Stimulated activated CD4-positive, alpha-beta T cell treated with anti-CD3 and anti-CD28 coated beads, Interleukin-4, amount 100 ng/mL, for 1 hour (primary cell): ENCODE measurements around the gene UBXN10.
A peak's percentile ranks its signal among the peaks of the same experiment; 100 is the strongest.

Experiments used
- DNase-seq: peaks from one replicate; pipeline ENCODE4 v3.0.0-alpha.2; 2020

UBXN10 gene

DNA sequence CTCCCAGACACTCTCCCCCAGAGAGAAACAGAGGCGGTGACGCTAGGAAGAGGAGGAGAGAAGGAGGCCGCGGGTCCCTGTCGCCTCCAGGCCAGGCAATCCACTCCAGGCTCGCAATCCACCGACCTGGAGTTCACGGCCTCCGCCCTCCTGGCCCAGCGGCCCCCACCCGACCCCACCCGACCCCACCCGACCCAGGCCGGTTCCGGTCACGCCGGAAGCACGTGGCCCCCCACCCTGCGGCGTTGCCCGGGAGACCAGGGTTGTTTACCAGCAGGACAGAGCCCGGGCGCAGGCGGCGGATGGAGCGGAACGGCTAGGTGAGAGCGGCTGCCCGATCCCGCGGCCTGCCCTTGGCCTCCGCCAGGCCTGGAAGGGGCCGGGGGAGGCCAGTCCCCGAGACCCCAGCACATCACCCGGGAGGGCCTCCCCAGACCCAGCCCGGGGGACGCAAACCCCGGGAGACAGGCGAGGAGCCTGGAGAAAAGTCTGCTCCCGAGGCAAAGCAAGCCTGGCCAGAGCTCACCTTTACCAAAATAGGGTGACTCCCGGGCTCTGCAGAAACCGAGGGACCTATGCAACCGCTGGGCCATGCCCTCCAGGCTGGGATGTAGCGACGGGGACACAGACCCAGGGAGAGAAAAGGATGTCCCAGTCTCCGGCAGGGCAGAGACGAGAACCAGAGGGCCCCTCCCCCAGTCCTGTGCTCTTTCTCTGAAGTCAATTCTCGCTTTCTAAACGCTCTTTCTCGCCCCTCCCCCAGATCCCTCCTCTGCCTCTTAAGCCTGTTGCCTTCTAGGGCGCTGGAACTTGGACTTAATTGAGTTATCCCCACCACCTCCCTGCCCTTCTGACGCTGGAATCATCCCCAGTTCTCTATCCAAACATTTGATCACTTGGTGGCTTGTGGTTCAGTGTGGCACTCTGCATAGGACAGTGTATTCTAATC, at the start of gene UBXN10, which contains the start of gene PLA2G2C:
TSS of gene UBXN10 (plus strand) at position 263 of the 949 bp plus-strand sequence. CDS start 4,466 bp downstream, outside the sequence.
TSS of gene PLA2G2C (minus strand) at position 685 of the 949 bp plus-strand sequence. CDS start 9,155 bp downstream, outside the sequence.
- peak; percentile 68 for DNase-seq

GRCh38 chr1:20136249-20136648, 49.6 kb upstream of the UBXN10 start:
- no peak for DNase-seq

GRCh38 chr1:20137055-20137454, 48.8 kb upstream of the UBXN10 start:
- DNase-seq, result no peak

DNA sequence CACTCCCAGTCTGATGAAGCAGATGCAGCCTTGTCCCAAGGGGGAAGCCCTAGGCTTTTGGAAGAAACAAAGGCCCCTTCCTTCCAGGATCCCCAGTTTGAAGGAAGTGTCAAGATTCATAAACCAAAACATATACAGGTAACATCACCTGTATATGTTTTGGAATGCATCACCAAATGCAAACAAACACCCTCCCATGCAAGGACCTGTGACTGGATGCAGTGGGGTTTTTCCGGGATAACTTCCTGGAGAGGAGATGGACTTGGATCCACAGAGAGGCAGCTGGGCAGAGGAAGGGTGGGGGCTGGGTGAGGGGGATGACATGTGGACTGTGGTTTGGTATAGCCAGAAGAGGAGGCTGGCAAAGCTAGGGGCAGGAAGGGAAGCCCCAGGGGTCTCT, 48.3 kb upstream of the UBXN10 start:
- DNase-seq, result no peak

DNA sequence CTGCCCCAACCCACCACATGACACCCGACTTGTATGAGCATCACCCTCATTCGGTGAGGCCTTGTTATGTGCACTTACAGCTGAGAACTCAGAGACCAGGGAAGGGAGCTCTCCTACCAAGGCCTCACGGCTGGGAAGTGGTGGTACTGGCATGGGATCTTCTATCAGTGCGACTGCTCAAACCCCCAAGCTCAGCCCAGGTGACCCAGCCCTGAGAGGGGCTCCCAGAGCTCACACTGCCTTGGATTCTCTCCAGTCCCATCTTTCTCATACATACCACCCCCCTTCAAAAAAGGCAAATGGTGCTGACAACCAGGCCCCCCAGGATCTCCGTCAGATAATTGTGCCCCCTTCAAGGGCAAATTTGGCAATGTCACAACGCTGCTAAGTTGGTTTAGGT, 47.5 kb upstream of the UBXN10 start:
- DNase-seq, result no peak

GRCh38 chr1:20138961-20139550, 46.8 kb upstream of the UBXN10 start, which contains the start of gene PLA2G2F:
Gene PLA2G2F (plus strand): TSS chr1:20139323. CDS start chr1:20139428, 105 bp downstream.
- no peak for DNase-seq

DNA sequence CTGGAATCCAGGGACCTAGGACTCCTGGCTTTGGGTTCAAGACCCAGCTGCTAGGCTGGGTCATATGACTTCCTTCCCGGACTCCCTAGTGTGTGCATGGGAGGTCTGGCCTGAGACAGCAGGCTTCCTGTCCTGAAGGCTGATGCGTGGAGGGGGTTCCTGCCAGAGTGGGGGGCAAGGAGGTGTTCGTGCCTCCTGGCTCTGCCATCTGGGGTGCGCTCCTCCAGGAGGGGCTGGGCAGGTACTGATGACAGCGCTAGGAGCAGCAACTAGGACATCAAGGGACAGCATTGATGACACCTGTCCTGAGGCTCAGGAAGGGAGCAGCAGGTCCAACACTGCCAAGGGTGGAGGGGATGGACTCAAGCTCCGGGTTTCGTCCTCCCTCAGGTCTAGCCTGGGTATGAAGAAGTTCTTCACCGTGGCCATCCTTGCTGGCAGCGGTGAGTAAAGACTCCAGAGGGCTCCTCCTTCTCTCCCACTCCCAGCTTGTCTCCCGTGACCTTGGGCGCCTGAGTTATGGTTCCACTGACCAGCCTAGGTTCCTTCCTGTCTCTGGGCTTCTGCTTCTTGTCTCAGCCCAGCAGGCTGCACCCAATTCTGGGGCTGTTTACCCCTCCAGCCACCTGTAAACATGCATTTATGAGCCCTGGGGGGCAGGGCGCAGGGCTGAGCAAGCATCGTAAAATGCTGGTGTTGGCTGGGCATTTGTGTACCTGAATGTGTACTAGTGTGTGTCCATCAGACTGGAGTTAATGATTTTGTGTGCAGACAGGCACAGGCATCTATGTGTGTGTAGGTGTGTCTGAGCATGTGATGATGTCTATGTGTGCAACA, 45.9 kb upstream of the UBXN10 start:
- no peak for DNase-seq

GRCh38 chr1:20141001-20141400, 44.9 kb upstream of the UBXN10 start:
- no peak for DNase-seq

DNA sequence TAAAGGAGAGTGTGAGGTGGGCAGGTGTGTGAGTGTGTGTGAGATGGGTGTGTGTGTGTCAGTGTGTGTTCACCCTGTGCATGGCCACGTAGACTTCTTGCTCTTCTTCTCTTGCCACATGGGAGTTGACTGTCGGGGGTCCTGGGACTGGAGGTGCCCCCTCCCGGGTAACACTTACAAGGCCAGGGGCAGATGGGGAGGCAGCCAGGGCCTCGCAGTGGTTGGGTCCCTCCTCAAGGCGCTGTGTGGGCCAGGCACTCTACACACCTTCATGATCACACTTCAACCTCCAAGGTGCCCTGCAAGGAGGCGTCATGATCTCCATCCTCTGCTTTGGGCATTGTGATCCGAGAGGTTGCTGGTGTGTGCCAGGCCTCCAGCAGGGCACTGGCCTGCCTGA, 44.4 kb upstream of the UBXN10 start:
- DNase-seq, result no peak

DNA sequence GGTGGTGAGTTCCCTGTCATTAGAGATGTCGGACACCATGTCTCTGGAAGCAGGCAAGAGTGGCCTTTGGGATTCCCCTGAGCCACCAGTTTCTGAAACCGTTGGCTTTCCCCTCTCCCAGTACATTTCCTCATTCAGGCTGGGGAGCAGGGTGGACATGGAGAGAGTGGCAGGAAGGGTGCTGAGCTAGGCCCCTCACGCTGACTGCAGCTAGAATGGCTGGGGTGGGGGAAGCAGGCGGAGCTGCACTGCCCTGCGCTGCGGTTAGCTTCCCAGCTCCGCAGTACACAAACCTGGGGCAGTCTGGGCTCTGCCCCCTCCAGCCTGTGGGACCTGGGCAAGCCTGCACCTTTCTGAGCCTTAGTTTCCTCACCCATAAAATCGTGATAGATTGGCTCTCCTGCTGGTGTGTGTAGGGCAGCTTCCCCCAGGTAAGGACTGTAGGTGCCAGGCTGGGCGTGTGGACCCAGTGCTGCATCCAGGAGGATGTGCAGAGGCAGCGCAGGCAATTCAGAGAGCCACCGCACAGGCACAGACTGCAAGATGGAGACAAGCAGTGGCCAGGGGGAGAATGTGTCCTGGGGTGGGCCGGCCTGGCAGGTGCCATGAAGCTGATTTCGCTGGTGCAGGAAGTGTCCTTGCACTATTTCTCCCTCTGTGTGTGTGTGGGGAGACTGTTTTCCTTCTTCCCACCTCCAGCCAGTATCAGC, 43.7 kb upstream of the UBXN10 start:
- no peak for DNase-seq

DNA sequence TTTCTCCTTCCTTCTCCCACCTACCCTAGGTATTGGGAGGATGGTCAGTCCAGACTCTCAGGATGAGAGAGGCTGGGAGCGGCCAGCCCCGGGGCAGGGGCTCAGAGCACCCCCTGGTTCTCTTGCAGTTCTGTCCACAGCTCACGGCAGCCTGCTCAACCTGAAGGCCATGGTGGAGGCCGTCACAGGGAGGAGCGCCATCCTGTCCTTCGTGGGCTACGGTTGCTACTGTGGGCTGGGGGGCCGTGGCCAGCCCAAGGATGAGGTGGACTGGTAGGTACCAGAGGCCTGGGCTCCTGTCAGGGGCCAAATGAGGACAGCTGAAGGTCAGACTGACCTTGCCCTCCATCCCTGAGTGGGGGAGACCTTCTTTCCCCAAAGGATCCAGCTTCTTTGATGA, 42.6 kb upstream of the UBXN10 start:
- no peak for DNase-seq

DNA sequence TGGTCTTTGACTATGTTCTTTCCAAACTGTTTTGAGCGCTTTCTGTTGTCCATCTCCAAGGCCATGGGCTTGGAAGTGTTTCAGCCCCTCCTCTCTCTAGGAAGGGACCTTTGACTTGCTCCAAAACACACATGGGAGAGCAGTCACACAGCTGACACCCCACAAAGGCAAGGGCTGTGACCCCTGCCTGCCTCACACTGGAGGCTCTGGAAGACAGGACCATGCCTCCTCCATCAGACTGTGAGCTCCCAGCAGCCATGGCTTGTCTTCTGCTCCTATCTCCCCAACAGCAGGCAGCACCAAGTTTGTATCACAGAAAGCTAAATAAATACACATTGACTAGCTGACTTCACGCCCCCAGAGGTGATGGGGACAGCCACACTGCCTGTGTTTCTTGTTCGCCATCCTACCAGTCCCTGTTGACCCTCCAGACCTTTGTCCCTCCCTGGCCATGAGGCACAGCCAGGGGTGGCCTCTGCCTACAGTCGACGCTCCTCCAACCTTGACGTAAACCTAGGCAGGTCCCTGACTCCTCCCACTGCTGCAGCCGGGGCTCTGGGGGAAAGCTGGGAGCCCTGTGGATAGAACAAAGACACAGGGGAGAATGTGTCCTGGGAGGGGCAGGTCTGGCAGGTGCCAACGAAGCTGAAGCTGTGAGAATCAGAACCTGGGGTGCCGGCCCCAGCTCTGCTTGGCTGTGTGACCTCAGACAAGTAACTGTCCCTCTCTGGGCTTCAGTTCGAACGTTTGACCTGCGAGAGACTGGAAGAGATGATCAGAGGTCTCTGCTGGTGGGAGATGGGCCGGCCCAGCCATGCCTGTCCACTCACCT, 41.9 kb upstream of the UBXN10 start:
- no peak for DNase-seq

- DNase-seq, result no peak
Measured at GRCh38 chr1:20147846-20148570, 37.9 kb upstream of the UBXN10 start.

GRCh38 chr1:20148571-20149500, 37.1 kb upstream of the UBXN10 start:
- no peak for DNase-seq

GRCh38 chr1:20149601-20150325, 36.1 kb upstream of the UBXN10 start:
- no peak for DNase-seq

DNA sequence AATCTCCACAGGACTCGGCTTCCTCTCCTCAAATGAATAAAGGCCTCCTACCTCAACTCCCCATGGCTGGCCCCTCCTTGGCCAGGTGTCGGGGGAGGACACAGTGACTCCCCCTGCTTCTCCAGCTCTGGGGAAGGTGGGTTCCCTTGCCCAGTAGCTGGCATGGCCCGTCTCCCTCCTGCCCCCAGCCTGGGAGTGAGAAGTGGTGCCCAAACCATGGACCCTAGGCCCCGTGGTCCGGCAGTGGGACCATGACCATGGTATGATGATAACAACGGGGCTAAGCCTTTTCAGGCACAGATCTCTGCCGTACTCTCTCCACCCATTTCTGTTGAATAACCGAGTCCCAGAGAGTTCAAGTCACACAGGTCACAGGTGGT, 35.6 kb upstream of the UBXN10 start:
- DNase-seq, result no peak

- no peak for DNase-seq
Measured at GRCh38 chr1:20150969-20151368, 34.9 kb upstream of the UBXN10 start.

GRCh38 chr1:20151906-20152598, 33.8 kb upstream of the UBXN10 start:
- peak; percentile 77 for DNase-seq
